GM12865 (cell line): Measurements from ENCODE around the gene GAMT.

Experiments
- DNase-seq: peaks from one replicate; pipeline ENCODE4 v3.0.0; 2010; ENCODE audit warnings: low read depth
- H3K4me3 ChIP-seq: 2 replicates; pipeline ENCODE4 v1.5.1; 2011; ENCODE audit warnings: mild to moderate bottlenecking, low read depth, low read length, control low read depth
- TF ChIP-seq, protein P1 (sequence below): IDR thresholded peaks from 2 replicates; pipeline ENCODE4 v1.5.1; 2011; ENCODE audit warnings: low read length, control low read depth, low read depth, inconsistent platforms; ENCODE audit not compliant: insufficient read depth; ENCODE audit errors: missing control alignments

Gene GAMT

DNA sequence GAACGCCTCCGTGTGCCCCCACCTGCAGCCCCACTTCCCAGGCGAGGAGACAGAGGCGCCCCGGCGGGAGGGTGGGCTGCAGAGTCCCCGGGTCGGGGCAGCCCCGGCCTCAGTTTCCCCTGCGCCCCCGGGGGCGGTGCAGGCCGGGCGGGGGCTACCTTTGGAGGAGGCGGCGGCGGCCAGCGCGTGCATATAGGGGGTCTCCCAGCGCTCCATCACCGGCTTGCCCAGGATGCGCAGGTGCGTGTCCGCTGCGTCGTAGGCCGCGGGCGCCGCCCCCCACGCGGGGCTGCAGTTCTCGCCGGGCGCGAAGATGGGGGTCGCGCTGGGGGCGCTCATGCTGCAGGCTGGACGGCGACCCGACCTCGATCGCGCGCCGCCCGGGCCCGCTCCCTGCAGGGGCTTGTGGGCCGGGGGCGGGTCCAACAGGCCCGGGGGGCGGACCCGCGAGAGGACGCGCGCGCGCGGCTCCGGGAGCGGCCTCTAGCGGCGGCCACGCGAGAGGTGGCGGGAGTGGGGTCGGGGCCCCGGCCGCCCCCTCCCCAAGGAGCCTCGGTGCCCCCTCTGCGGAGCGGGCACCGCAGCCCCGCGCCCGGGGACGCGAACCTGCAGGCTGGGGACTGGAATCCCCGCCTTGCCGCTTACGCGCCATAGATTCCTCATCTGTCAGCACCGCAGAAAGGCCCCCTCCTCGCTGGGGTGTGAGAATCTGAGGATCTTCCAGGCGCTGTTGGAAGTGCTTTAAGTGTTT lies at the start of gene GAMT:
TSS of gene GAMT (minus strand) at position 405 of the 751 bp plus-strand sequence. CDS start at position 339, 66 bp downstream.
- TF ChIP-seq, protein P1, sequence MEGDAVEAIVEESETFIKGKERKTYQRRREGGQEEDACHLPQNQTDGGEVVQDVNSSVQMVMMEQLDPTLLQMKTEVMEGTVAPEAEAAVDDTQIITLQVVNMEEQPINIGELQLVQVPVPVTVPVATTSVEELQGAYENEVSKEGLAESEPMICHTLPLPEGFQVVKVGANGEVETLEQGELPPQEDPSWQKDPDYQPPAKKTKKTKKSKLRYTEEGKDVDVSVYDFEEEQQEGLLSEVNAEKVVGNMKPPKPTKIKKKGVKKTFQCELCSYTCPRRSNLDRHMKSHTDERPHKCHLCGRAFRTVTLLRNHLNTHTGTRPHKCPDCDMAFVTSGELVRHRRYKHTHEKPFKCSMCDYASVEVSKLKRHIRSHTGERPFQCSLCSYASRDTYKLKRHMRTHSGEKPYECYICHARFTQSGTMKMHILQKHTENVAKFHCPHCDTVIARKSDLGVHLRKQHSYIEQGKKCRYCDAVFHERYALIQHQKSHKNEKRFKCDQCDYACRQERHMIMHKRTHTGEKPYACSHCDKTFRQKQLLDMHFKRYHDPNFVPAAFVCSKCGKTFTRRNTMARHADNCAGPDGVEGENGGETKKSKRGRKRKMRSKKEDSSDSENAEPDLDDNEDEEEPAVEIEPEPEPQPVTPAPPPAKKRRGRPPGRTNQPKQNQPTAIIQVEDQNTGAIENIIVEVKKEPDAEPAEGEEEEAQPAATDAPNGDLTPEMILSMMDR: peak; percentile 52
- DNase-seq: peak; percentile 64
- peak within 1 kb of the TSS; percentile 70 for H3K4me3 ChIP-seq

DNA sequence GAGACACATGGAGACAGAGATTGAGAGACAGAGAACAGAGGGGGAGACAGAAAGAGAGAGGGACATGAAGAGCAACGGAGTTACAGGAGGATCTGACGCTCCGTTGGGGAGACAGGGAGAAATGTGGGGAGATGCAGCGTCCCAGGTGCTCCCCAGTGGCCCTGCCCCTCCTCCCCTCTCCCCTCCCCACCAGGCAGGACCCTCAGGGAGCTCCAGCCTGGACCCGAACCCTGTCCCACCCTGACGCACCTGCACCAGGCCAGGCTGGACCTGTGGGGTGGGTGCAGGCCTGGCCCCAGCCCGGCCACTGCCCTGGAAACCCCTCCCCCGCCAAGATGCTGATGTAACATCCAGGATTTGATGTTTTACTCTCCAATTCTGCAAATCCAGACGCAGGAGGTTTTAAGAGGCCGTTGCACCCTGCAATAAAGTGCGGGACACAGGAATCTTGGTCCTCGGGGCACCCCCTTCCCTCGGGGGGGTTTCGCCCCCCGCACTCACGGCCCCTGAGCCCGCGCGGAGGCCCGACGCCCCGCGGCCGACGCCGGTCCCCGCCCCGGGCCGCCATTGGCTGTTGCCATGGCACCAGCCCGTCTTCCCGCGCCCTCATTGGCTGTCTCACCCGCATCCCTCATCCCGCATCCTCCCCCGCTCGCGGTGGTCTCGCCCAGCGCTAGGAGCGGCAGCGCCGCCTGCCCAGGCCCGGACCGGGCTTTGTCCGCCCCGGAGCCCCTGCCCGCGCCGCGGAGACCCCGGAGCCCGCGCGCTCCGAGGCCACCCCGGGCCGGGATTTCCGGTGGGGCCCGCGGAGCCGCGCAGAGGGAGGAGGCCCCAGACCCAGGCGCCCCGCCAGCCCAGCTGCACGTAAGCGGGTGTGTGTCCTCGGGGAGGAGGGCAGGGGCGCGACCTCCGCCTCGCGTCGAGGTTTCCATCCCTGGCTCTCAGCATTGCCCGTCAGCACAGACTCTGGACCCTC lies 48.4 kb upstream of the GAMT start, which contains the start of gene APC2:
TSS of gene APC2 (plus strand) at position 655 of the 976 bp plus-strand sequence. CDS start 2,881 bp downstream, outside the sequence.
- no peak for DNase-seq
- H3K4me3 ChIP-seq: no peak within 1 kb of the TSS
- TF ChIP-seq, protein P1: no peak

DNA sequence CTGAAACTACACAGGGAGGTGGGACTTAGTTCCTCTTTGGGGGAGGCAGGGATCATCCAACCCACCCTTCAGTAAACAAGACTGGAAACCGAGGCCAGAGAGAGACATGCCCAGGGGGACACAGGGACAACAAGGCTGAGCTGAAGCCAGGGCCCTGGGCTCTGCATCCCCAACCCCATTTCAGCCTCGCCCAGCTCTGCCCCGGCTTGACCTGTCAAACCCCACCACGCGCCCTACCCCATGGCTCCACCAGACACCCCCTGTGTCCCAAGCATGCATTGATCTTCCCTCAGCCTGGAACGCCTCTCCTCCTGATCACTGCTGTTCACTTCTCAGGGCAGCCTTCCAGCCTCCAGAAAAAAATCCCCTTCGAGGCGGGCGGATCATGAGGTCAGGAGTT lies 46.6 kb upstream of the GAMT start:
- DNase-seq: no peak
- TF ChIP-seq, protein P1: no peak
- no peak overlapping the region for H3K4me3 ChIP-seq

DNA sequence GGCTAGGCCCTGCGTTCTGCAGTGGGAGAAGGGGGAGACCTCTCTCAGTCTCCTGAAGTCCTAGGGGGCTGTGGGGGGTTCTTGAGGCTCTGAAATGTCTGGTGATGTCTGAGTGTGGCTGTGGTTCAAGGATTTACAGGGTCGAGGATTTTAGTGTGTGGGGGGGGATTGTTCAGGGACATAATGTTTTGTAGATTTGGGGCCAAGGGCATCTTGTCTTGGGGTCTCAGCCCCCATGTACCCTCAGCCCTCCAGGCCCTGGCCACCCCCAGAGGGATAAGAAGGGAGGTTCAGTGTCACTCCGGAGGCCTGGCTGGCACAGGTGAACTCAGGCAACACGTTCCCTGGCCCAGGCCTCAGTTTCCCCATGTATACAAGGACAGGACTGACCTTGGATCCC lies 46.2 kb upstream of the GAMT start:
- DNase-seq: no peak
- no peak overlapping the region for H3K4me3 ChIP-seq
- TF ChIP-seq, protein P1: no peak

DNA sequence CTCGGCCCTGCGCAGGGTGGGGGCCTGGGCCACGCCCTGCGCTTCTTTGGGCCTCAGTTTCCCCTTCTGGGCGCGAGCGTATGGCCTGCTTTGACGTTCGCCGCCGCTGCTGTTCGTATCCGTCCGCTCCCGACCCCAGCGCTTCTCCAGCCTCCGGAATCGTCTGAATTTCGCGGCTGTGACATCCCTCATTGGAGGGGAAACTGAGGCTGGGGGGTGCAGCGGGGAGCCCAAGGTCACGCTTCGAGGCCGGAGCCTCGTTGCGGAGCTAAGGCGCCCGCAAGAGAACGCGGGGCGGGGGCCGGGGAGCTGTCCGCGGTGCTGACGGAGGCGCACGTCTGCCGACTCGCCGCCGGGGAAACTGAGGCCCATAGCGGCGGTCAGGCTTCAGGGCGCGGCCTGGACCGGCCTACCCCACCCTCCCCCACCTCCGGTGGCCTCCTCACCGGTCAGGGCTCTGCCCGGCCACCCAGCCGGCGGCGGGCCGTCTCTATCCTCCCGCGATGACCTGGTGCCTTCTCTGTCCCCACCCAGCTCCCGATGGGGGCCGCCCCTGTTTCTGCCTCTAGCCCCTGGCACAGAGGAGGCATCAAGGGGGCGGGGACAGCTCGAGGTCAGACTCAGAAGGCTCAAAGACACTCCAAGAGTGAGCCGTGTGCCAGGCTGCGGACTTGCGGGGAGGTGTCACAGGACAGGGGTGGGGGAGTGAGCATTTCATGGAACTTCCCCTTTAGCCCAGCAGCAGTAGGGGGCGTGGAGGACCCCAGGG lies 45.6 kb upstream of the GAMT start:
- DNase-seq: no peak
- no peak overlapping the region for H3K4me3 ChIP-seq
- TF ChIP-seq, protein P1: no peak
